ENCODE measurements around the gene SUPT20HL1.
"Not testable (repeated sequence)": the region's sequence is repeated elsewhere in the genome, so short reads cannot be mapped to it uniquely, and the experiment has no call there.

SUPT20HL1 gene

GRCh38 chrX:24360272-24360671, at the start of gene SUPT20HL1:
Gene SUPT20HL1 (plus strand): TSS chrX:24360639. CDS start chrX:24362761, 2,122 bp downstream.
- no peak for DNase-seq

- DNase-seq: not testable (repeated sequence)
These were observed 49.5 kb upstream of the SUPT20HL1 start for GRCh38 chrX:24310916-24311315.

DNA sequence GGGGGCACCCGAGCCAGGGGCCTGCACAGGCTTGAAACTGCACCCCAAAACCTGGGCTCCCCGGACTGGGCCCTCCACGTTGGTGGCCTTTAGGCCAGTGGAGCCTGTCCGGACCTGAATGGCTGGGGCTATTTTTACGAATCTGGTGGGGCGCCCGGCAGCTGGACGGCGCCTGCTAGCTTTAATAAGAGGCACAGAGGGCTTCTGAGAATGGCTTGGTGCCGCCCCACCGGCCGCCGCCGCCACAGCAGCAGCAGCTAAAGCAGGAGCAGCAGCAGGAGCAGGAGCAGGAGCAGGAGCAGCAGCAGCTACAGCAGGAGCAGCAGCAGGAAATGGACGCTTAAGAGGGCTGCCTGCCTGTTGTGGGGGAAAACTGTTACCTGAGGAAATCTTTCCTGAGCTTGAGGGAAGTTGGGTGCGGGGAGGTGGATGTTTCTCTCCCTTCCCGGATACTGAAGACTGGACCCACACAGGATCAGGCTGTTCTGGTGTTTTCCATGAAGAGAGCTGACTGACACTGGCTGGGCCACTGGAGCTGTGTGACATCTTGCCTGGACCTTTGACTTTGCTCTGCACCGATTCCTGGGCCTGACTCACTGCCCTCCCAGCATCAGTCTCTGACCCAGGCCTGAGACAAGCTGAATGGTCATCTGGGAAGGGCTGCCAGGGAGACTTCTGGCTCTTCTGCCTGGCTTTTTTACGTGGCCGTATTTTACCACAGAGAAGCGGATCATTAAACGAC, 48.8 kb upstream of the SUPT20HL1 start:
- DNase-seq: not testable (repeated sequence)

- not testable (repeated sequence) for DNase-seq
These were observed 48.2 kb upstream of the SUPT20HL1 start for GRCh38 chrX:24312249-24312607.

DNA sequence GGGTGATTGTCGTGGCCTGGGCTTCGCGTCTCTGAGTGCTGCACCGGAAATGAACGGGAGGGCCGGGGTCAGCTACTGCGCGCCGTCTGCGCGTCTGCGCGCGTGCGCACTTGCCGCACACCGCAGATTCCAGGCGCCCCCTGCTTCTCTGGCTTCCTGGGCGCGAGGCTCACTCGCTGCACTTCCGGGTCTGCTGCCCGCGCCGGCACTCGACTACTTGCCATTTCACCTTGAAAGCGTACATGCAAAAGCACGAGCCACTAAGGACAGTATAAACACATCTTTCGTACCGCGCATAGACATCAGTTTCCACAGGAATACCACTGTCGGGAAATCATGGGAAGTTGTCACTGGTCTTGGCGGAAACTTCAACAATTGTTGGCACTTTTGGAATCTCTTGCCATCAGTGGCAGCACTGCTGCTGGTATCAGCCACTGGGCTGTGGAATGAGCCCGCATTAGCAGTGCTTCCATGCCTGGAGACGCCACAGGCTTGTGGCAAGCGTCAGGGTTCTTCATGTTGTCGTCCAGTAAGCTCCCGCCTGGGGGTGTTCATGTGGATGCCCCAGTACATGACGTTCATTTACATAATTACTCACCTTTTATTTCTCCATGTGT, 46.3 kb upstream of the SUPT20HL1 start, which contains the start of gene SUPT20HL2:
Gene SUPT20HL2, minus strand, starts transcription at position 51 of the 617 bp plus-strand sequence. CDS start 754 bp downstream, outside the sequence.
- DNase-seq: no peak

DNA sequence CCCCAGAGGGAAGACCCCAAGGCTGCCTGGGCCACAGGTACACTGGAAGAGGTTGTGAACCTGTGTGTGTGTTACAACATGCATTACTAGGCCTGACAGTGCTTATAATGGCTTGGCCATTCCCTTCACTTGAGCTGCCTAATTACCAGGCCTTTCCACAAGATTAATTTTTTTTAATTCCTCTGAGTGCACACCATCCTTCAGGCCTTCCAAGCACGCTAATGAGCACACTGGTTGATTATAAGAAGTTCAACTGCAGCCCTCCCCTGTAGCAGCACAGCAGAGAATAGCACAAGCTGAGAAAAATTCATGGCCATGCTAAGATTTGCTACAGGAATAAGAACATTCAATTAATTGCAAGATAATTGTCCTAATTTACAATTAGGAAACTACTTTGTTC, 44.3 kb upstream of the SUPT20HL1 start:
- no peak for DNase-seq

DNA sequence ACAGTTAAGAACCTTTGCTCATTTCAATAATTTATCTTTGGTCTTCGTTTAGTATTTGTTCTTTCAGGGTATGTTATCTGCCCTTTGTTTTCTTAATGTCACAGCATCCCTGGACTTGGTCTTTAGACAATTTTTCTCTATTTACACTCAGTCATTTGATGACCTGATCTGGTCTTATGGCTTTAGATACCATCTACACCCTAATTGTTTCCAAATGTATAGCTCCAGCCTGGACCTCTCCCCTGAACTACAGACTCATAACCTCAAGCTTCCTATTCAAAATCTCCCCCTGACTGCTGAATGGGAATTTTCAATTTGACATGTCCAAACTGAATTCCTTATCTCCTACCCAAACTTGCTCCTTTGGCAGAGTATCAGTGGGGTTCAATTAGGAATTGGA, 42.9 kb upstream of the SUPT20HL1 start:
- DNase-seq: no peak

- no peak for DNase-seq
These were observed 38.6 kb upstream of the SUPT20HL1 start for GRCh38 chrX:24321741-24322395.

DNA sequence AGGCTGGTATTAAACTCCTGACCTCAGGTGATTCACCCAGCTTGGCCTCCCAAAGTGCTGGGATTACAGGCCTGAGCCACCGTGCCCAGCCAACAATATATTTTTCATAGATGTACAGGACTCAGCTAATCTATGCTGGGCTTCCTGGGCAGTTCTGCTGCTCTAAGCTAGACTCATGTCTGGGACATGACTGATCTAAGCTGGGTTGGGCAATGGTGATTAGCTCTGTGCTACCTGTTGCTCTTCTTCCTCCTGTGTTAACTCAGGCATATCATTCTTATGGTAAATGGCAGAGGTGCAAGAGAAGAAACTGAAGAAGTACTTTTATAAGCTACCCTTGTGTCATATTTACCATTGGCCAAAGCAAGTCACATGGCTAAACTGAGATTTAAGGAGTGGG, 35.2 kb upstream of the SUPT20HL1 start:
- no peak for DNase-seq

DNA sequence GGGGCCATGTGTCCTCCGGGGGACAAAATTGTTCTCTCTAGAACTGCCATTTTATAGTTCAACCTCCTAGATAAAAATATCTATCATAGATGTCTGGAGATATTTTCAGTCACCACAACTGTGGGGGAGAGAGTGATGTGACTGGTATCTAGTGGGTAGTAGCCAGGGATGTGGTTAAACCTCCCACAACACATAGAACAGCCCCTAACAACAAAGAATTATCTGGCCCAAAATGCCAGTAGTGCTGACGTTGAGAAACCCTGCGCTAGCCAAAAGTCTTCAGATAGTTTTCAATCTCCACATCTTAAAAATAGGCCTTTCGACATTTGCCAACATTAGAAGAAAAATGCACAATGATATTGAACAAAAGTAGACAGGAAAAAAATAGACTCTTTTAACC, 27.6 kb upstream of the SUPT20HL1 start:
- DNase-seq: no peak

DNA sequence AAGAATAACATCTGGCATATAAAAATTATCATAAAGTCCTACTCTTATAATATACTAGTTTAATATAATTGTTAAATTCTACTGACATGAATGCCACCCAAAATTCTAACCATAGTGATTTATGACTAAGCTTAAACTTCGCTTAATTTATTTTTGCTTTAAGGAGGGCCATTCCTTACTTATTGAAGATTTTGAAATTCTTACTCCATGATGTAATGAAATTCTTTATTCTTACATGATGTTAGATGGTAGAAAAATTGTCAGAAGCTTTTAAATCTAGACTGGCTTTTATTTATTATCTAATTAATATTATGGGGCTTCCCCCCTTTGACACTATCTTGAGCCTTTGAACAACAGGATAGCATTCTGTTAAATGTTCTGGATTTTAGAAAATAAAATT, 27.1 kb upstream of the SUPT20HL1 start:
- no peak for DNase-seq

DNA sequence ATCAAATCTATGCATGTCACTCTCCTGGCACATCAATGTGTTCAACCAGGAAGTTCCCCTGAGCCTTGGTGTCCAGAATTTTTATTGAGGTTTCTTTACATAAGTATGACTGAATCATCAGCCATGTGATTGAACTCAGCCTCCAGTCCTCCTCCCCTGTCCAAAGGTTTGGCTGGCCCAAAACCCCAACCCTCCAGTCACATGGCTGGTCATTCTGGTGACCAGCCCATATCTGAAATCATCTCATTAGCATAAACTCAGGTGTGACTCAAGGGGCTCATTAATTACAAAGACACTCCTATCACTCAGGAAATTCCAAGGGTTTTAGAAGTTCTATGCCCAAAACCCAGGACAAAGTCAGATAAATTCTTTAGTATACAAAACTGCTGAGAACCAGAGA, 26.0 kb upstream of the SUPT20HL1 start:
- no peak for DNase-seq

GRCh38 chrX:24335871-24336270, 24.6 kb upstream of the SUPT20HL1 start:
- DNase-seq: no peak

DNA sequence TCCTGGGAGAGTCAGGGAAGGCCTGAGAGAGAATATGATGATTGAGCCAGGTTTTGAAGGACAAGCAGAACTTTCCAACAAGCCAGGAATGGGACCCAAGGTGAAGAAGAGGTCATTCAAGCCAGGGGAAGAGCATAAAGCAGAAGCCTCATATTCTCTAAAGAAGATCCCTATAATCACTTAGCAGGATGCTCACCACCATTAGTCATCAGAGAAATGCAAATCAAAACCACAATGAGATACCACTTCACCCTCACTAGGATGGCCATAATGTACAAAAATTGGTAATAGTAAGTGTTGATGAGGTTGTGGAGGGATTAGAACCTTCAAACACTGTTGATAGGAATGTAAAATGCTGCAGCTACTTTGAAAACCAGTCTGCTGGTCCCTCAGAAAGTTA, 20.5 kb upstream of the SUPT20HL1 start:
- no peak for DNase-seq

GRCh38 chrX:24340501-24340900, 19.9 kb upstream of the SUPT20HL1 start:
- no peak for DNase-seq

DNA sequence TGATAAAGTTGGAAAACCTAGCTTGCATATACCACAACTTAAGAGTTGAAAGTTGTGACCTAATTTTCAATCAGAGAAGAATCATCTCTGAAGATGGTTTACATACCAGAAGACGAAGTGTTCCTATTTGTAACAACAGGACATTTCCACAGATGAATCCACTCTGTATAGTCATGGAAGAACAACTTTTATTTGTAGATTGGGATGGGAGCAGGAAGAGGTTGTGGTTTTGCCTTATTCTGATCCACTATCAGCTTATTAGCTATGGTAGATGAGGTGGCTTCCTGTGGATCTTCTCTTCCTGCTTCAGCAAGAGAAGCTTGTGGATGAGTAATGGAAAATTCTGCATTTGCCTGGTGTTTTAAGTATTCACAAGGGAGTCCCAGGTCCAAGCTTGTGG, 18.6 kb upstream of the SUPT20HL1 start:
- DNase-seq: no peak

DNA sequence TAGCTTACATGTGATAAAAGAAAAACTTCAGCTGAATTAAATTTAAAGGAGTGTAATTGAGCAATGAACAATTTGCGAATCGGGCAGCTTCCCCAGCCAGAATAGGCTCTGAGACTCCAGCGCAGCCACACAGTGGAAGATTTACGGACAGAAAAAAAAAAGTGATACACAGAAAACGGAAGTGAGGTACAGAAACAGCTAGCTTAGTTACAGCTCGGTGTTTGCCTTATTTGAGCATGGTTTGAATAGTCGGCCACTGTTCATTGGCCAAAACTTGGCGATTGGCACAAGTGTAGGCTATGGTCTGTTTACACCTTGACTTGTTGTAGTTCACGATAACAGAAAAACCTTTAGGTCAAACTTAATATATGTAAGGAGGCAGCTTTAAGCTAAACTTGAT, 16.7 kb upstream of the SUPT20HL1 start:
- peak; percentile 5 for DNase-seq

DNA sequence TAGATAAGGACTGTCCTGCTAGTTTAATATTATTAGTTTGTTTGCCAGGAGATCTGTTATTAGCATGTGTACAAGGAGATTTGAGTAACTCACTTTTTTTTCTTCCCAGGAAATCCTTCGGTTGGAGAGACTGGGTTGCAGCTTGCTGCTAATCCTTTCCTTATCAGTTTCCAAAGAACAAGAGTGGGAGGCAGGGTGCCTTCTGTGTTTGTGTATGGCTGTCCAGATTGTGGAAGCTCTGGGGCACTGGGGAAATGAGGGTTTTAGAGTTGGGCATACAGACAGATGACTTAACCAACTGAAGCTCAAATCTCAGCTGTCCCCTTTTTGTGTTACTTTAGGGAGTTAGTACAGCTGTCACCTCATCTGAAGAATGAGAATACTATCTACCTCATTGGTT, 12.6 kb upstream of the SUPT20HL1 start:
- no peak for DNase-seq

- DNase-seq: no peak
These were observed 10.2 kb upstream of the SUPT20HL1 start for GRCh38 chrX:24350217-24350616.

DNA sequence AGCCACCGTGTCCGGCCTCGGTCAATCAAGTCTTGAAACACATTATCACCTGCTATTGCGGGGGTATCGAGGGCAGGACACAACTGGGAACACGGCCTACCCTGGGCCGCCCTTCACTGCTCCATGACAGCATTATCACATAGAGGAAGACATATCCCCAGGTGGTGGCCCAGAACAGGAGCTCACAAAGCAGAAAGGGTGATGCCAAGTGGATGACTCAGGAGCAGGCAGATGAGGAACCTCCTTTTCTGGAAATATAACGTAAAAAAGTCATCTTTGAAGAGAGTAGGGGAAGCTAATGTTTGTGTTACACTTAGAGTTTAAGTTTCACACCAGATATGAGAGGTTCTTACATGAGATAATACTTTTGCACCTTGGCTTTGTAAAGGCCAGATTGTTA, 5.3 kb upstream of the SUPT20HL1 start:
- no peak for DNase-seq

GRCh38 chrX:24357106-24357505, 3.3 kb upstream of the SUPT20HL1 start:
- no peak for DNase-seq

DNA sequence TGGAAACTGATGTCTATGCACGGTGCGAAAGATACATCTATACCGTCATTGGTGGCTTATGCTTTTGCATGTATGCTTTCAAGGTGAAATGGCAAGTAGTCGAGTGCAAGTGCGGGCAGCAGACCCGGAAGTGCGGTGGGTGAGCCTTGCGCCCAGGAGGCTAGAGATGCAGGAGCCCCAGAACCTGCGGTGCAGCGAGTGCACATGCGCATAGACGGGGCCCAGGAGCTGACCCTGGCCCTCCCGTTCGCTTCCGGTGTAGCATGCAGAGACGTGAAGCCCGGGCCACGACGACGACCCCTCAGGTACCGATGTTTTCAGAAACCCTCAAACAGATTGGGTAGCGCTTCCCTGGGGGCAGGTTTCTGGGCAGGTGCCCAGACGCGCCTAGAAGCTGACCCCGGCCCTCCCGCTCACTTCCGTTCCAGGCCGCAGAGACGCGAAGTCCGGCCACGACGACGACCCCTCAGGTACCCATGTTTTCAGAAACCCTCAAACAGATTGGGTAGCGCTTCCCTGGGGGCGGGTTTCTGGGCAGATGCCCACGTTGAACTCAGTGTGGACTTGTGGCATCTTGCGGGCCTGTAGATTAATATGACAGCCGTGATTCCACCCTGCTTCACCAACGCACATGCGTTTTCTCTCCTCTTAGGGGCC, 1.8 kb downstream of the SUPT20HL1 start:
- not testable (repeated sequence) for DNase-seq

DNA sequence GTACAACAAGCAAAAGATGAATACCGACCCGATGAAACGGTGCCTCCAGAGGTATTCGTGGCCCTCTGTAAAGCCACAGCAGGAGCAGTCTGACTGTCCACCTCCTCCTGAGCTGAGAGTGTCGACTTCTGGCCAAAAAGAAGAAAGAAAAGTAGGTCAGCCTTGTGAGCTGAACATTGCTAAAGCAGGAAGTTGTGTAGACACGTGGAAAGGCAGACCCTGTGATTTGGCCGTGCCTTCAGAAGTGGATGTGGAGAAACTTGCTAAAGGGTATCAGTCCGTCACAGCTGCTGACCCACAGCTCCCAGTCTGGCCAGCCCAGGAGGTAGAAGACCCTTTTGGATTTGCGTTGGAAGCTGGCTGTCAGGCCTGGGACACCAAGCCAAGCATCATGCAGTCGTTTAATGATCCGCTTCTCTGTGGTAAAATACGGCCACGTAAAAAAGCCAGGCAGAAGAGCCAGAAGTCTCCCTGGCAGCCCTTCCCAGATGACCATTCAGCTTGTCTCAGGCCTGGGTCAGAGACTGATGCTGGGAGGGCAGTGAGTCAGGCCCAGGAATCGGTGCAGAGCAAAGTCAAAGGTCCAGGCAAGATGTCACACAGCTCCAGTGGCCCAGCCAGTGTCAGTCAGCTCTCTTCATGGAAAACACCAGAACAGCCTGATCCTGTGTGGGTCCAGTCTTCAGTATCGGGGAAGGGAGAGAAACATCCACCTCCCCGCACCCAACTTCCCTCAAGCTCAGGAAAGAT, 3.2 kb downstream of the SUPT20HL1 start:
- DNase-seq: not testable (repeated sequence)

Data from activated CD4-positive, alpha-beta T cell treated with anti-CD3 and anti-CD28 coated beads for 48 hours (primary cell).